Mesenchymal stem cell (in vitro differentiated cells and primary cell): Measurements from ENCODE around the gene RPS6KB1.
A peak's percentile ranks its signal among the peaks of the same experiment; 100 is the strongest.
"Not testable (repeated sequence)": the region's sequence is repeated elsewhere in the genome, so short reads cannot be mapped to it uniquely, and the experiment has no call there.

Experiments used
- DNase-seq: peaks from one replicate; pipeline ENCODE4 v3.0.0-alpha.2; 2013
- H2AFZ ChIP-seq: one replicate; pipeline ENCODE4 v1.6.1; 2013; ENCODE audit warnings: low read depth, mild to moderate bottlenecking, control low read depth, inconsistent platforms, low read length, moderate library complexity
- H2AK5ac ChIP-seq: 2 replicates; pipeline ENCODE4 v1.6.1; 2013; ENCODE audit warnings: low read length, moderate library complexity, mild to moderate bottlenecking, inconsistent platforms; ENCODE audit not compliant: severe bottlenecking
- H2BK120ac ChIP-seq: one replicate; pipeline ENCODE4 v1.6.1; 2013; ENCODE audit warnings: low read depth, mild to moderate bottlenecking, inconsistent platforms, low read length, moderate library complexity
- H2BK12ac ChIP-seq, 2 experiments: one replicate each; pipeline ENCODE4 v1.6.1; 2013; ENCODE audit warnings: inconsistent platforms in 2 of 2, low read length in 2 of 2, mild to moderate bottlenecking in 2 of 2, moderate library complexity in 2 of 2, control low read depth in 1 of 2
- H2BK15ac ChIP-seq: one replicate; pipeline ENCODE4 v1.6.1; 2013; ENCODE audit warnings: mild to moderate bottlenecking, low read depth, inconsistent platforms; ENCODE audit not compliant: poor library complexity, severe bottlenecking
- H2BK5ac ChIP-seq: 2 replicates; pipeline ENCODE4 v1.6.1; 2013; ENCODE audit warnings: low read depth, mild to moderate bottlenecking, low read length, control low read depth, inconsistent platforms; ENCODE audit not compliant: poor library complexity, severe bottlenecking
- H3K14ac ChIP-seq, 2 experiments: one replicate each; pipeline ENCODE4 v1.6.1; 2013; ENCODE audit warnings: inconsistent platforms in 2 of 2, low read length in 2 of 2, control low read depth in 1 of 2, mild to moderate bottlenecking in 1 of 2, moderate library complexity in 1 of 2
- H3K18ac ChIP-seq, 2 experiments: one replicate each; pipeline ENCODE4 v1.6.1; 2013; ENCODE audit warnings: inconsistent platforms in 2 of 2, low read length in 2 of 2, control low read depth in 1 of 2, low read depth in 1 of 2, mild to moderate bottlenecking in 1 of 2
- H3K23ac ChIP-seq, 2 experiments: one replicate each; pipeline ENCODE4 v1.6.1; 2013; ENCODE audit warnings: inconsistent platforms in 2 of 2, low read length in 2 of 2, mild to moderate bottlenecking in 2 of 2, moderate library complexity in 2 of 2, control low read depth in 1 of 2
- H3K27ac ChIP-seq: 2 replicates; pipeline ENCODE4 v1.5.1; 2013; ENCODE audit warnings: mild to moderate bottlenecking, moderate library complexity, low read length, control low read depth, inconsistent platforms; ENCODE audit not compliant: poor library complexity, severe bottlenecking
- H3K27me3 ChIP-seq, 2 experiments: 2 replicates each; pipeline versions ENCODE4 v1.6.1 to v1.7.0; 2013; ENCODE audit warnings: low read length in 2 of 2, mild to moderate bottlenecking in 2 of 2, moderate library complexity in 2 of 2, control low read depth in 1 of 2, inconsistent platforms in 1 of 2; ENCODE audit not compliant: control insufficient read depth in 1 of 2, insufficient read depth in 1 of 2
- H3K36me3 ChIP-seq, 2 experiments: 2 replicates each; pipeline versions ENCODE4 v1.6.1 to v1.7.0; 2013; ENCODE audit warnings: low read length in 2 of 2, control low read depth in 1 of 2, inconsistent platforms in 1 of 2, low read depth in 1 of 2, mild to moderate bottlenecking in 1 of 2; ENCODE audit not compliant: insufficient read depth in 2 of 2, control insufficient read depth in 1 of 2
- H3K4ac ChIP-seq, 2 experiments: one replicate each; pipeline ENCODE4 v1.6.1; 2013; ENCODE audit warnings: inconsistent platforms in 2 of 2, low read length in 2 of 2, mild to moderate bottlenecking in 2 of 2, moderate library complexity in 2 of 2, control low read depth in 1 of 2, low read depth in 1 of 2
- H3K4me1 ChIP-seq: 2 replicates; pipeline ENCODE4 v1.6.1; 2013; ENCODE audit warnings: low read depth, low read length, control low read depth; ENCODE audit not compliant: control insufficient read depth, insufficient read depth
- H3K4me2 ChIP-seq: 2 replicates; pipeline ENCODE4 v1.6.1; 2013; ENCODE audit warnings: low read length, mild to moderate bottlenecking, inconsistent platforms; ENCODE audit not compliant: poor library complexity, severe bottlenecking
- H3K4me3 ChIP-seq, 2 experiments: 2 replicates each; pipeline versions ENCODE4 v1.5.1 to v1.7.0; 2013; ENCODE audit warnings: low read length in 2 of 2, mild to moderate bottlenecking in 2 of 2, control low read depth in 1 of 2, low read depth in 1 of 2; ENCODE audit not compliant: insufficient read depth in 1 of 2
- H3K79me1 ChIP-seq: replicated peaks from 2 replicates; pipeline ENCODE4 v1.6.1; 2013; ENCODE audit warnings: mild to moderate bottlenecking, control low read depth, low read length, inconsistent platforms; ENCODE audit not compliant: poor library complexity, severe bottlenecking
- H3K9ac ChIP-seq: 2 replicates; pipeline ENCODE4 v1.7.0; 2013; ENCODE audit warnings: mild to moderate bottlenecking, low read length, moderate library complexity
- H3K9me3 ChIP-seq: 2 replicates; pipeline ENCODE4 v1.7.0; 2013; ENCODE audit warnings: mild to moderate bottlenecking, low read length; ENCODE audit not compliant: control insufficient read depth
- H4K8ac ChIP-seq: one replicate; pipeline ENCODE4 v1.6.1; 2013; ENCODE audit warnings: inconsistent platforms, mild to moderate bottlenecking, low read length, moderate library complexity
- H4K91ac ChIP-seq: one replicate; pipeline ENCODE4 v1.6.1; 2013; ENCODE audit warnings: mild to moderate bottlenecking, low read length, inconsistent platforms
- WGBS: methylation state at CpG from one replicate; pipeline ENCODE4 v1.1.7; 2013; ENCODE audit warnings: mixed read lengths; 5-methylcytosine and 5-hydroxymethylcytosine counted together

Gene RPS6KB1

GRCh38 chr17:59853919-59854729, 38.8 kb upstream of the RPS6KB1 start:
- Histone ChIP-seq H2BK15ac (peak overlapping the region; percentile 44), H4K91ac (peak overlapping the region; percentile 76), H2BK120ac (peak overlapping the region; percentile 67), H2AK5ac (peak overlapping the region; percentile 91), H2BK5ac (peak overlapping the region; percentile 82), H3K4ac (peak overlapping the region; percentile 78 to 94), H4K8ac (peak overlapping the region; percentile 79), H2BK12ac (peak overlapping the region; percentile 86 to 99), H3K23ac (peak overlapping the region in 1 of 2 experiments; percentile 80), H3K27ac (peak overlapping the region; percentile 94), H3K18ac (peak overlapping the region; percentile 87 to 94), H3K14ac (peak overlapping the region in 1 of 2 experiments; percentile 60)
- H3K9me3 ChIP-seq, DNase-seq, H3K9ac ChIP-seq, H3K36me3 ChIP-seq, H3K4me3 ChIP-seq, H3K4me2 ChIP-seq, H3K4me1 ChIP-seq, H3K27me3 ChIP-seq, H3K79me1 ChIP-seq, H2AFZ ChIP-seq: not testable (repeated sequence)
- WGBS, result 88% methylated on average over 9 of the region's 10 CpGs

DNA sequence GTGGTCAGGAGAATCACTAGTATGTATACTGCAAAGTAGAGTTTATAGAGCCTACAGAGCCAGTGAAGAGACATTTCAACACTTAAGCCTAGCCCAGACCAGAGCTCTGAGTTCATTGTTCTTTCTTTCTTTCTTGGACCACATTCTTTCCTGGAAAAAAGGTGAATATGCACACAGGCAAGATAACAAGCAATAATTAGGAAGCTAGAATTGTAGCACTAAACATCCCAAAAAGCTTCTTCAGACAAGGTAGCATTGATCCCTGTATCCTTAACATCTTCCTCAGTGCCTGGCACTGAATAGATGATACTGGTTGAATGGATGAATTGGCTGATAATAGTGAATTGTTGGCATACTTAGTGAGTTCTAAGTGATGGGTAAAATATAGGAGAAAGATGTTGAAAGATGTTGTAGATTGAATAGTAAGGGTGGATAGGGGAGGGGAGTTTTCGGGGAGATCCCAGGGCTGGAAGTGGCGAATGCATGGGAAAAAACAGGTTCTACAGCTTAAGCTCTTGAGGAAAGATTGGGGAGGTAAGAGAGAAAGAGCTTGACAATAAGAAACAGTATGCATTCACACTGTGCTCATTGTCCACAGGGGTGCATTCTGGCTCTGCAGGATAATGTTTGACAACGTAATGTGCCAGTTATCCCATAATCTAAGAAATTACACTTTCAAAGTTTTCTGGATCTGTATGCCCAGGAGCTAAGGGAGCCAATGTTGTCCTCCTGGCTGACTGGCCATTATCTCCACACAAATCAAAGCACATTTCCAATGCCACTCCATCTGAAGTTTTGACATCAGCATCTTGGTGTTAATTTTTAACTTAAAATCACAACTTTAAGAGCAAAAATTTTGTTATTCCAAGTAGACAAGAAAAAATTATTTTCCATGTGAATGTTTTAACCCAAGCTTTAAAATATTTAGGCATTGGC, 35.8 kb upstream of the RPS6KB1 start:
- H2AK5ac ChIP-seq, result peak overlapping the region; percentile 76
- peak overlapping the region in 1 of 2 experiments; percentile 37 for H2BK12ac ChIP-seq
- no peak overlapping the region for H3K14ac ChIP-seq
- H3K36me3 ChIP-seq, result peaks cover 0 to 6% of the 10 kb centered on the region in 2 experiments
- no peak overlapping the region for H3K23ac ChIP-seq
- WGBS, result 100% methylated on average over 3 of the region's 3 CpGs
- no peak overlapping the region for H2AFZ ChIP-seq
- peak overlapping the region; percentile 53 for H2BK5ac ChIP-seq
- peak overlapping the region; percentile 74 for H4K91ac ChIP-seq
- peaks cover 7% of the 10 kb centered on the region for H3K4me1 ChIP-seq
- peak overlapping the region in 1 of 2 experiments; percentile 40 for H3K4ac ChIP-seq
- no peak for DNase-seq
- H2BK15ac ChIP-seq, result no peak overlapping the region
- peak overlapping the region; percentile 79 for H2BK120ac ChIP-seq
- peak overlapping the region; percentile 74 for H3K27ac ChIP-seq
- no peak overlapping the region for H3K4me3 ChIP-seq
- H3K9ac ChIP-seq, result no peak overlapping the region
- peak overlapping the region in 1 of 2 experiments; percentile 62 for H3K18ac ChIP-seq
- H3K9me3 ChIP-seq, result no peaks in the 10 kb centered on the region
- no peaks in the 10 kb centered on the region for H3K27me3 ChIP-seq
- H3K4me2 ChIP-seq, result no peak overlapping the region
- no peak overlapping the region for H4K8ac ChIP-seq
- H3K79me1 ChIP-seq, result no peaks in the 10 kb centered on the region

GRCh38 chr17:59858167-59858816, 34.6 kb upstream of the RPS6KB1 start:
- Histone ChIP-seq H2AFZ (no peak overlapping the region), H3K9ac (peak overlapping the region; percentile 87), H4K91ac (no peak overlapping the region), H3K4ac (no peak overlapping the region), H3K4me2 (no peak overlapping the region), H3K27ac (peak overlapping the region; percentile 72), H2BK15ac (no peak overlapping the region), H2BK5ac (no peak overlapping the region), H2AK5ac (no peak overlapping the region), H2BK12ac (no peak overlapping the region), H3K79me1 (no peaks in the 10 kb centered on the region), H3K23ac (no peak overlapping the region), H3K18ac (no peak overlapping the region), H3K36me3 (peaks cover 0 to 6% of the 10 kb centered on the region in 2 experiments), H3K4me1 (peaks cover 4% of the 10 kb centered on the region), H3K9me3 (no peaks in the 10 kb centered on the region), H2BK120ac (no peak overlapping the region), H4K8ac (no peak overlapping the region), H3K27me3 (no peaks in the 10 kb centered on the region), H3K14ac (no peak overlapping the region), H3K4me3 (peak overlapping the region in 1 of 2 experiments; percentile 33)
- DNase-seq, result no peak
- 93% methylated on average over 1 of the region's 5 CpGs for WGBS
